WERI-Rb-1 (cell line): ENCODE measurements around the gene RUSC2.
"Not testable (repeated sequence)": the region's sequence is repeated elsewhere in the genome, so short reads cannot be mapped to it uniquely, and the experiment has no call there.

Experiments
- DNase-seq: peaks from one replicate; pipeline ENCODE4 v3.0.0-alpha.2; 2020
- H3K27ac ChIP-seq: fragments of 250-450 bp; sonication (Bioruptor Pico); 2 replicates; pipeline ENCODE4 v1.5.1; 2020; ENCODE audit warnings: mild to moderate bottlenecking, moderate library complexity
- H3K27me3 ChIP-seq: fragments of 250-450 bp; sonication (Bioruptor Pico); 2 replicates; pipeline ENCODE4 v1.5.1; 2021; ENCODE audit warnings: mild to moderate bottlenecking, low read depth, moderate library complexity; ENCODE audit not compliant: insufficient read depth, severe bottlenecking
- H3K36me3 ChIP-seq: fragments of 250-450 bp; sonication (Bioruptor Pico); 2 replicates; pipeline ENCODE4 v1.5.1; 2020; ENCODE audit warnings: mild to moderate bottlenecking, moderate library complexity
- H3K4me3 ChIP-seq: 2 replicates; pipeline ENCODE4 v1.5.1; 2011; ENCODE audit warnings: low read depth, mild to moderate bottlenecking, control low read depth, low read length
- H3K9me3 ChIP-seq: fragments of 250-450 bp; sonication (Bioruptor Pico); 2 replicates; pipeline ENCODE4 v1.5.1; 2021; ENCODE audit warnings: mild to moderate bottlenecking, moderate library complexity; ENCODE audit not compliant: severe bottlenecking
- CTCF ChIP-seq: IDR thresholded peaks from 2 replicates; pipeline ENCODE4 v1.5.1; 2011; ENCODE audit warnings: low read depth, mild to moderate bottlenecking, control low read depth, inconsistent platforms, low read length

Gene RUSC2

GRCh38 chr9:35488566-35489312, 1.2 kb upstream of the RUSC2 start:
- peaks cover 7% of the 10 kb centered on the region; the same call in 1 of the 2 replicates for H3K36me3 ChIP-seq
- peaks cover 3% of the 10 kb centered on the region for H3K9me3 ChIP-seq
- peak overlapping the region; percentile 85 for H3K27ac ChIP-seq
- DNase-seq: no peak
- no peak for TF ChIP-seq CTCF
- no peaks in the 10 kb centered on the region for H3K27me3 ChIP-seq
- peak overlapping the region; percentile 83 for H3K4me3 ChIP-seq

GRCh38 chr9:35490155-35490909, 421 bp downstream of the RUSC2 start:
- Histone ChIP-seq H3K27ac (peak overlapping the region; percentile 85), H3K4me3 (peak overlapping the region; percentile 83), H3K9me3 (peaks cover 3% of the 10 kb centered on the region), H3K36me3 (peaks cover 7% of the 10 kb centered on the region; the same call in 1 of the 2 replicates), H3K27me3 (no peaks in the 10 kb centered on the region)
- TF ChIP-seq CTCF: no peak
- peak; percentile 34 for DNase-seq

- Histone ChIP-seq H3K36me3 (peaks cover 7% of the 10 kb centered on the region; the same call in 1 of the 2 replicates), H3K27me3 (no peaks in the 10 kb centered on the region), H3K9me3 (peaks cover 3% of the 10 kb centered on the region), H3K4me3 (peak overlapping the region; percentile 83), H3K27ac (peak overlapping the region; percentile 85)
- TF ChIP-seq CTCF: no peak
- no peak for DNase-seq
Measured at GRCh38 chr9:35490910-35491465, 1.1 kb downstream of the RUSC2 start.

- not testable (repeated sequence) for H3K27ac ChIP-seq, H3K4me3 ChIP-seq, H3K36me3 ChIP-seq, DNase-seq, H3K27me3 ChIP-seq, H3K9me3 ChIP-seq
Measured at GRCh38 chr9:35493119-35493518, 3.2 kb downstream of the RUSC2 start.

GRCh38 chr9:35495984-35496383, 6.1 kb downstream of the RUSC2 start:
- no peak overlapping the region for H3K4me3 ChIP-seq
- H3K36me3 ChIP-seq: peaks cover 2% of the 10 kb centered on the region; the same call in 1 of the 2 replicates
- peaks cover 3% of the 10 kb centered on the region for H3K9me3 ChIP-seq
- TF ChIP-seq CTCF: no peak
- DNase-seq: no peak
- no peaks in the 10 kb centered on the region for H3K27me3 ChIP-seq
- no peak overlapping the region for H3K27ac ChIP-seq

GRCh38 chr9:35498245-35498644, 8.3 kb downstream of the RUSC2 start:
- H3K4me3 ChIP-seq, H3K9me3 ChIP-seq, H3K27me3 ChIP-seq, H3K27ac ChIP-seq, H3K36me3 ChIP-seq, DNase-seq: not testable (repeated sequence)
